Thyroid gland (tissue), 4 donors: ENCODE data around the gene LAMB3. TPM values are rescaled to one million over a fixed set of nuclear protein-coding genes. Genes with fewer than 3 reads are reported as not detected.

Source experiments
- DNase-seq, 2 donors: peaks; one replicate each; pipeline ENCODE4 v3.0.0-alpha.2; 2019
- H3K27ac ChIP-seq, 3 donors: fragments of 200-600 bp; sonication (generic); 1 replicate in 2 of 3; 2 replicates in 1 of 3; pipeline ENCODE4 v1.5.1; 2016 to 2019; ENCODE audit warnings: mild to moderate bottlenecking in 1 of 3, moderate library complexity in 1 of 3
- H3K27me3 ChIP-seq: fragments of 200-600 bp; sonication (generic); one replicate; pipeline ENCODE4 v1.5.1; 2019
- H3K36me3 ChIP-seq, 2 donors: fragments of 200-600 bp; sonication (generic); one replicate each; pipeline ENCODE4 v1.5.1; 2016 to 2019
- H3K4me1 ChIP-seq, 2 donors: fragments of 200-600 bp; sonication (generic); one replicate each; pipeline ENCODE4 v1.5.1; 2017 to 2019
- H3K4me3 ChIP-seq, 3 donors: fragments of 200-600 bp; sonication (generic); replicated peaks in 1 of 3; 1 replicate in 2 of 3; 2 replicates in 1 of 3; pipeline ENCODE4 v1.5.1; 2016; ENCODE audit warnings: mild to moderate bottlenecking in 1 of 3
- H3K9me3 ChIP-seq: fragments of 200-600 bp; sonication (generic); one replicate; pipeline ENCODE4 v1.5.1; 2017
- CTCF ChIP-seq, 6 experiments: fragments of 200-600 bp in 3 of 6; fragments of 450-650 bp in 3 of 6; sonication (generic) in 3 of 6; IDR thresholded peaks; one replicate each; pipeline ENCODE4 v1.5.1; 2016 to 2019; ENCODE audit warnings: antibody characterized with exemption in 6 of 6, mild to moderate bottlenecking in 2 of 6, inconsistent platforms in 1 of 6, moderate library complexity in 1 of 6
- POLR2A ChIP-seq, 2 donors: fragments of 450-650 bp; IDR thresholded peaks; one replicate each; pipeline ENCODE4 v1.6.1; 2017; ENCODE audit warnings: antibody characterized with exemption in 2 of 2, mild to moderate bottlenecking in 2 of 2, moderate library complexity in 1 of 2
- WGBS, 2 donors: methylation state at CpG; one replicate each; pipeline ENCODE4 v1.1.5; 2017; 5-methylcytosine and 5-hydroxymethylcytosine counted together
- intact Hi-C: fragments of 100-400 bp; cut with DNase I; formaldehyde crosslinking; loops from one replicate; pipeline ENCODE4 v1.15.1; 2023
- microRNA-seq: library from miRNA; unstranded; fragments of <30 nt; microRNA quantifications from one replicate; pipeline ENCODE4, GENCODE V29; 2016
- total RNA-seq, 4 donors: library from RNA; depleted of rRNA; stranded (reverse); fragments of >200 nt; gene quantifications; one replicate each; pipeline ENCODE4 v1.2.3, GENCODE V29; 2016

LAMB3 gene
- total RNA-seq, 4 donors from 2014 or later, result 0.56 to 5.6 (median 2.7) TPM

GRCh38 chr1:209569455-209570207, 82.6 kb downstream of the LAMB3 start:
- intact Hi-C loops, result no loop called here
- H3K27me3 ChIP-seq, result no peaks in the 10 kb centered on the region
- H3K27ac ChIP-seq, result no peak overlapping the region
- H3K9me3 ChIP-seq, result no peaks in the 10 kb centered on the region
- no peaks in the 10 kb centered on the region for H3K36me3 ChIP-seq
- H3K4me1 ChIP-seq, result no peaks in the 10 kb centered on the region
- DNase-seq, result peak; percentile 87 to 89
- 7% methylated on average over 9 of the region's 9 CpGs for WGBS, 2 donors
- TF ChIP-seq CTCF (IDR thresholded peaks at IDR 0.05), result peak; percentile 47 to 89 (median 65)
- no peak for TF ChIP-seq POLR2A (IDR thresholded peaks at IDR 0.05)
- no peak overlapping the region for H3K4me3 ChIP-seq

- intact Hi-C loops, result no loop called here
- no peak for DNase-seq
These were observed 84.5 kb downstream of the LAMB3 start for GRCh38 chr1:209567698-209568175.

GRCh38 chr1:209565759-209566678, 86.2 kb downstream of the LAMB3 start:
- no peaks in the 10 kb centered on the region for H3K4me1 ChIP-seq
- intact Hi-C loops, result no loop called here
- no peaks in the 10 kb centered on the region for H3K36me3 ChIP-seq
- TF ChIP-seq CTCF (IDR thresholded peaks at IDR 0.05) (peak in 5 of 6 experiments; percentile 39 to 78 (median 65)), POLR2A (IDR thresholded peaks at IDR 0.05) (no peak)
- WGBS, 2 donors, result 37 to 39% methylated on average over 15 of the region's 15 CpGs
- no peak overlapping the region for H3K27ac ChIP-seq
- H3K9me3 ChIP-seq, result no peaks in the 10 kb centered on the region
- H3K27me3 ChIP-seq, result no peaks in the 10 kb centered on the region
- peak; percentile 80 to 84 for DNase-seq
- no peak overlapping the region for H3K4me3 ChIP-seq

More at GRCh38 chr1:209567698-209568175, 84.5 kb downstream of the LAMB3 start:
- Histone ChIP-seq H3K9me3 (no peaks in the 10 kb centered on the region), H3K27ac (no peak overlapping the region), H3K27me3 (no peaks in the 10 kb centered on the region), H3K4me3 (no peak overlapping the region), H3K4me1 (no peaks in the 10 kb centered on the region), H3K36me3 (no peaks in the 10 kb centered on the region)
- TF ChIP-seq POLR2A (IDR thresholded peaks at IDR 0.05) (no peak), CTCF (IDR thresholded peaks at IDR 0.05) (no peak)
- 45 to 63% methylated on average over 1 of the region's 1 CpG for WGBS, 2 donors

Small RNAs within 50 kb of the gene (microRNA-seq; reads per million reads assigned to microRNA genes)
- gene MIR4260, result not detected

Other genes with a start within 250 kb of the LAMB3 start
- gene CAMK1G, start 68.7 kb downstream of the LAMB3 start, total RNA-seq, result not detected
- 10 to 100 TPM in 2 of 4 donors, 1 to 10 TPM in 2; 6.5 to 43.7 (median 10.7) TPM for gene G0S2, start 23.0 kb upstream of the LAMB3 start, total RNA-seq
- 10 to 100 TPM in 1 of 4 donors, 1 to 10 TPM in 3; 1.1 to 20.7 (median 2.4) TPM for gene HSD11B1, start 52.4 kb upstream of the LAMB3 start, total RNA-seq
- 1 to 10 TPM in 3 of 4 donors, under 1 TPM in 1; 0.93 to 2.8 (median 2.3) TPM for gene TRAF3IP3, start 103.6 kb upstream of the LAMB3 start, total RNA-seq
- 1 to 10 TPM; 1.9 to 2.7 (median 2.3) TPM for gene C1orf74, start 132.1 kb upstream of the LAMB3 start, total RNA-seq
- gene IRF6, start 153.7 kb upstream of the LAMB3 start, total RNA-seq, result 10 to 100 TPM; 26.7 to 41.9 (median 32.7) TPM
- gene UTP25, start 175.5 kb upstream of the LAMB3 start, total RNA-seq, result 10 to 100 TPM in 1 of 4 donors, 1 to 10 TPM in 3; 7.3 to 11.0 (median 7.8) TPM